SU-DHL-6 (cell line): ENCODE results near the gene TMEM127.

Source experiments
- CTCF ChIP-seq: fragments of 200-600 bp; sonication (generic); IDR thresholded peaks from one replicate; pipeline ENCODE4 v1.5.1; 2017; ENCODE audit warnings: antibody characterized with exemption, mild to moderate bottlenecking, low read length, moderate library complexity; ENCODE audit not compliant: insufficient read depth, poor library complexity, severe bottlenecking
- EZH2phosphoT487 ChIP-seq: fragments of 200-600 bp; sonication (generic), shearing (Covaris generic); conservative IDR thresholded peaks from 2 replicates; pipeline ENCODE4 v1.6.1; 2018; ENCODE audit warnings: mild to moderate bottlenecking, antibody characterized with exemption, low read length, moderate library complexity, mixed read lengths

GRCh38 chr2:96247009-96247408 lies 18.8 kb downstream of the TMEM127 start:
- TF ChIP-seq CTCF (no peak), EZH2phosphoT487 (no peak)
